Measurements from ENCODE around the gene ERC2.

DNA sequence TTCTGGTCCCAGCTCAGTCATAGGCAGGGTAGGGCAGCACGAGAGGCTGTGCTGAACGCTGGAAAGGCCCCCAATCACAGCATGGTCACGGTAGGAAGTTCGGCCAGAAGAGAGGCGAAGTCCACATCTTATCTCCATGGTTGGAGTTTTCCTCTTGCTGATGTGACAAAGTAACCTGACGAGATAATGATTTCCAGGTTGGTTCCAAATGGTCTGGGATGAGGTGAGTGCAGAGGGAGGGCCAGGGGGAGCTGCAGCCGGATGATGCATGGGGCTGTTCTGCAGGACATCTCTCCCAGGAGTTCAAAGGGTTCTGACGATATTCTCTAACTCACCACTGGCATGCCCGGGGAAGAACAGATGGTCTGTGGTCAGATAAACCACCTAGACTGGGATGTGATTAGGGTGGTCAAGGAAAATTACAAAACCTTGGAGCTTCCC lies 898.0 kb downstream of the ERC2 start:
- no peak for TF ChIP-seq CTCF (conservative IDR thresholded peaks at IDR 0.05; ENCODE audit: low read length)
- TF ChIP-seq EZH2phosphoT487 (IDR thresholded peaks at IDR 0.05; ENCODE audit: borderline replicate concordance, low read depth, low read length): no peak

Data from OCI-LY7 (cell line).